ENCODE results near the gene SH3BP1. TPM values are rescaled to one million over a fixed set of nuclear protein-coding genes. Genes with fewer than 3 reads are reported as not detected.

The SH3BP1 gene
- total and polyA plus RNA-seq, 2 of the 8 experiments (the other 6 are each of a cell fraction or from before 2014, with no cell fraction given), result 23.9 to 40.3 TPM

GRCh38 chr22:37655252-37655563 is 15.7 kb downstream of the SH3BP1 start:
- H3K23ac ChIP-seq (ENCODE audit: insufficient read length), result no peak overlapping the region
- no peak overlapping the region for H2BK20ac ChIP-seq (ENCODE audit: low read length)
- no peak overlapping the region for H3K4me2 ChIP-seq (ENCODE audit: insufficient read depth in 1 of 2, low read depth in 2 of 2, low read length in 2 of 2)
- H3K4ac ChIP-seq (replicated peaks; ENCODE audit: insufficient read length, low read depth, low read length), result no peak overlapping the region
- ChIA-PET POLR2A (ENCODE audit: partially characterized antibody) (interaction anchor here (1.8 to 2.0 kb wide), 3 partner anchors 10 to 46 kb away, joined by 4 to 9 read pairs (median 8); no protein-coding TSS in a partner anchor), CTCF (ENCODE audit: partially characterized antibody) (interaction anchor here (0.7 to 5.1 kb wide), 3 partner anchors 11 to 881 kb away, joined by 3 to 40 read pairs (median 3); no protein-coding TSS in a partner anchor)
- no peak overlapping the region for H3K14ac ChIP-seq (ENCODE audit: insufficient read length)
- H3K9me3 ChIP-seq (ENCODE audit: insufficient read depth in 2 of 2, low read depth in 1 of 2, low read length in 1 of 2), result no peaks in the 10 kb centered on the region
- H3K4me3 ChIP-seq (ENCODE audit: extremely low read depth in 1 of 4, insufficient read depth in 2 of 4, low read depth in 3 of 4, low read length in 4 of 4), result no peak overlapping the region
- no peak for TF ChIP-seq TBP (IDR thresholded peaks at IDR 0.05; ENCODE audit: low read depth, low read length)
- 100% methylated on average over 4 of the region's 17 CpGs; no CpG with 5 or more reads in 1 of the 2 experiments for WGBS, 2 experiments (ENCODE audit: extremely low coverage in 1 of 2, insufficient coverage in 1 of 2, insufficient read length in 1 of 2, insufficient replicate concordance in 2 of 2, low coverage in 1 of 2, low lambda C conversion rate in 2 of 2, missing lambda C conversion rate in 1 of 2)
- no peaks in the 10 kb centered on the region for H3K27me3 ChIP-seq (replicated peaks in 1 of 4; ENCODE audit: control insufficient read depth in 3 of 4, extremely low read depth in 1 of 4, insufficient read depth in 3 of 4, low read length in 3 of 4)
- H2BK120ac ChIP-seq (replicated peaks; ENCODE audit: low read depth, low read length), result no peak overlapping the region
- no peak for FAIRE-seq
- H4K8ac ChIP-seq (ENCODE audit: extremely low read depth, insufficient read depth, low read length), result no peak overlapping the region
- no peak for DNase-seq (ENCODE audit: low read depth in 1 of 2, low spot score in 2 of 2)
- no peak overlapping the region for H2BK5ac ChIP-seq (ENCODE audit: low read depth, low read length)
- no peak overlapping the region for H2AFZ ChIP-seq (ENCODE audit: low read length)
- H3K9ac ChIP-seq (replicated peaks in 1 of 4; ENCODE audit: extremely low read depth in 1 of 4, low read depth in 3 of 4, low read length in 3 of 4), result no peak overlapping the region
- peaks cover 10 to 12% of the 10 kb centered on the region in 2 experiments; a peak in 3 of 4 replicates for H3K79me2 ChIP-seq (ENCODE audit: control insufficient read depth in 1 of 2, insufficient read depth in 2 of 2, low read length in 2 of 2)
- no peak overlapping the region for H2BK12ac ChIP-seq (ENCODE audit: low read depth, low read length)
- no peak overlapping the region for H2AK5ac ChIP-seq (ENCODE audit: low read depth, low read length)
- peaks cover 0 to 21% (median 12%) of the 10 kb centered on the region in 4 experiments; a peak in 6 of 8 replicates for H3K36me3 ChIP-seq (ENCODE audit: control insufficient read depth in 2 of 4, insufficient read depth in 4 of 4, low read length in 3 of 4)
- H4K91ac ChIP-seq (replicated peaks; ENCODE audit: insufficient read length, low read length), result no peak overlapping the region
- H3K56ac ChIP-seq (replicated peaks; ENCODE audit: insufficient read length, low read depth, low read length), result no peak overlapping the region
- peaks cover 0 to 17% (median 6%) of the 10 kb centered on the region in 4 experiments; a peak in 5 of 7 replicates for H3K4me1 ChIP-seq (replicated peaks in 1 of 4; ENCODE audit: control insufficient read depth in 3 of 4, insufficient read depth in 4 of 4, low read length in 3 of 4)
- H3K79me1 ChIP-seq (ENCODE audit: low read depth, low read length), result peaks cover 8% of the 10 kb centered on the region
- H3K18ac ChIP-seq (ENCODE audit: extremely low read depth, low read length), result no peak overlapping the region
- no peak overlapping the region for H2BK15ac ChIP-seq (ENCODE audit: low read length)
- H4K5ac ChIP-seq (ENCODE audit: insufficient read length, low read depth, low read length), result no peak overlapping the region
- H3K23me2 ChIP-seq (ENCODE audit: low read depth, low read length), result peaks cover 11% of the 10 kb centered on the region
- H4K20me1 ChIP-seq (replicated peaks in 1 of 2; ENCODE audit: control insufficient read depth in 1 of 2, insufficient read depth in 2 of 2, low read length in 2 of 2), result peaks cover 4 to 9% of the 10 kb centered on the region in 2 experiments
- H3K27ac ChIP-seq (ENCODE audit: low read depth, low read length), result no peak overlapping the region

Data from H1 (cell line).